ENCODE measurements around the gene SRRM3. TPM values are rescaled to one million over a fixed set of nuclear protein-coding genes. Genes with fewer than 3 reads are reported as not detected.

SRRM3 gene
- total RNA-seq, 2 experiments from 2014 or later = not detected

- POLR2A ChIA-PET = no interaction called here
- CTCF ChIA-PET = no interaction called here
Measured at GRCh38 chr7:76244781-76245391, 43.2 kb downstream of the SRRM3 start.

GRCh38 chr7:76246804-76247389 is 45.2 kb downstream of the SRRM3 start:
- ChIA-PET POLR2A (no interaction called here), CTCF (no interaction called here)
- Mint-ChIP-seq H3K27me3 (peaks cover 6% of the 10 kb centered on the region), H3K4me1 (no peaks in the 10 kb centered on the region), H3K27ac (no peak overlapping the region), H3K36me3 (ENCODE audit: low read depth) (no peaks in the 10 kb centered on the region), H3K9me3 (no peaks in the 10 kb centered on the region), H3K4me3 (no peak overlapping the region)
- DNase-seq = no peak

More at GRCh38 chr7:76244781-76245391, 43.2 kb downstream of the SRRM3 start:
- H3K4me3 Mint-ChIP-seq = no peak overlapping the region
- no peak for DNase-seq
- peaks cover 6% of the 10 kb centered on the region for H3K27me3 Mint-ChIP-seq
- H3K36me3 Mint-ChIP-seq (ENCODE audit: low read depth) = no peaks in the 10 kb centered on the region
- H3K27ac Mint-ChIP-seq = no peak overlapping the region
- H3K9me3 Mint-ChIP-seq = no peaks in the 10 kb centered on the region
- no peaks in the 10 kb centered on the region for H3K4me1 Mint-ChIP-seq

- no peaks in the 10 kb centered on the region for H3K4me1 Mint-ChIP-seq
- no peak overlapping the region for H3K27ac Mint-ChIP-seq
- ChIA-PET POLR2A (no interaction called here), CTCF (interaction anchor here (0.7 kb wide), 1 partner anchor 67 kb away, joined by 4 read pairs; no protein-coding TSS in a partner anchor)
- no peak overlapping the region for H3K4me3 Mint-ChIP-seq
- no peaks in the 10 kb centered on the region for H3K9me3 Mint-ChIP-seq
- no peak for DNase-seq
- H3K27me3 Mint-ChIP-seq = peaks cover 6% of the 10 kb centered on the region
- H3K36me3 Mint-ChIP-seq (ENCODE audit: low read depth) = no peaks in the 10 kb centered on the region
Measured at GRCh38 chr7:76247938-76248337, 46.2 kb downstream of the SRRM3 start.

GRCh38 chr7:76252021-76252420 is 50.3 kb downstream of the SRRM3 start:
- ChIA-PET POLR2A (no interaction called here), CTCF (no interaction called here)
- Mint-ChIP-seq H3K36me3 (ENCODE audit: low read depth) (no peaks in the 10 kb centered on the region), H3K27me3 (peaks cover 8% of the 10 kb centered on the region), H3K4me1 (no peaks in the 10 kb centered on the region), H3K4me3 (no peak overlapping the region), H3K9me3 (no peaks in the 10 kb centered on the region), H3K27ac (no peak overlapping the region)
- DNase-seq = no peak

- Mint-ChIP-seq H3K4me1 (no peaks in the 10 kb centered on the region), H3K27ac (no peak overlapping the region), H3K9me3 (no peaks in the 10 kb centered on the region), H3K36me3 (ENCODE audit: low read depth) (no peaks in the 10 kb centered on the region), H3K27me3 (peaks cover 22% of the 10 kb centered on the region), H3K4me3 (no peak overlapping the region)
- CTCF ChIA-PET = interaction anchor here (0.6 kb wide), 2 partner anchors 28 to 244 kb away, joined by 3 to 4 read pairs; no protein-coding TSS in a partner anchor
- POLR2A ChIA-PET = interaction anchor here (1.3 kb wide), 1 partner anchor 59 kb away, joined by 3 read pairs; no protein-coding TSS in a partner anchor
- no peak for DNase-seq
Measured at GRCh38 chr7:76254781-76255180, 53.1 kb downstream of the SRRM3 start.

- H3K27me3 Mint-ChIP-seq = peaks cover 22% of the 10 kb centered on the region
- H3K36me3 Mint-ChIP-seq (ENCODE audit: low read depth) = no peaks in the 10 kb centered on the region
- H3K27ac Mint-ChIP-seq = no peak overlapping the region
- no peak overlapping the region for H3K4me3 Mint-ChIP-seq
- CTCF ChIA-PET = no interaction called here
- no peaks in the 10 kb centered on the region for H3K4me1 Mint-ChIP-seq
- POLR2A ChIA-PET = no interaction called here
- no peak for DNase-seq
- no peaks in the 10 kb centered on the region for H3K9me3 Mint-ChIP-seq
Measured at GRCh38 chr7:76257973-76258372, 56.3 kb downstream of the SRRM3 start.

- CTCF ChIA-PET = no interaction called here
Measured at GRCh38 chr7:76259124-76260093, 57.7 kb downstream of the SRRM3 start.

GRCh38 chr7:76260171-76260703 is 58.5 kb downstream of the SRRM3 start:
- H3K27me3 Mint-ChIP-seq = peaks cover 19% of the 10 kb centered on the region
- H3K4me1 Mint-ChIP-seq = no peaks in the 10 kb centered on the region
- POLR2A ChIA-PET = no interaction called here
- no peaks in the 10 kb centered on the region for H3K9me3 Mint-ChIP-seq
- DNase-seq = peak; percentile 46
- CTCF ChIA-PET = no interaction called here
- no peaks in the 10 kb centered on the region for H3K36me3 Mint-ChIP-seq (ENCODE audit: low read depth)
- no peak overlapping the region for H3K4me3 Mint-ChIP-seq
- H3K27ac Mint-ChIP-seq = no peak overlapping the region

More at GRCh38 chr7:76259124-76260093, 57.7 kb downstream of the SRRM3 start:
- no peaks in the 10 kb centered on the region for H3K4me1 Mint-ChIP-seq
- POLR2A ChIA-PET = no interaction called here
- H3K27me3 Mint-ChIP-seq = peaks cover 22% of the 10 kb centered on the region
- H3K4me3 Mint-ChIP-seq = no peak overlapping the region
- no peak for DNase-seq
- H3K9me3 Mint-ChIP-seq = no peaks in the 10 kb centered on the region
- no peaks in the 10 kb centered on the region for H3K36me3 Mint-ChIP-seq (ENCODE audit: low read depth)
- H3K27ac Mint-ChIP-seq = no peak overlapping the region

- no peaks in the 10 kb centered on the region for H3K9me3 Mint-ChIP-seq
- CTCF ChIA-PET = interaction anchor here (0.9 to 4.1 kb wide), 3 partner anchors 54 to 83 kb away, joined by 4 to 31 read pairs (median 4); no protein-coding TSS in a partner anchor
- peaks cover 16% of the 10 kb centered on the region for H3K27me3 Mint-ChIP-seq
- no peak overlapping the region for H3K27ac Mint-ChIP-seq
- POLR2A ChIA-PET = no interaction called here
- no peaks in the 10 kb centered on the region for H3K4me1 Mint-ChIP-seq
- no peak for DNase-seq
- H3K36me3 Mint-ChIP-seq (ENCODE audit: low read depth) = no peaks in the 10 kb centered on the region
- no peak overlapping the region for H3K4me3 Mint-ChIP-seq
Measured at GRCh38 chr7:76261329-76261728, 59.6 kb downstream of the SRRM3 start.

- H3K27me3 Mint-ChIP-seq = peaks cover 18% of the 10 kb centered on the region
- H3K27ac Mint-ChIP-seq = no peak overlapping the region
- H3K4me3 Mint-ChIP-seq = no peak overlapping the region
- no peak for DNase-seq
- H3K4me1 Mint-ChIP-seq = peaks cover under 1% of the 10 kb centered on the region
- no peaks in the 10 kb centered on the region for H3K36me3 Mint-ChIP-seq (ENCODE audit: low read depth)
- no peaks in the 10 kb centered on the region for H3K9me3 Mint-ChIP-seq
- ChIA-PET POLR2A (no interaction called here), CTCF (interaction anchor here (0.6 to 4.1 kb wide), 9 partner anchors 17 to 248 kb away, joined by 3 to 31 read pairs (median 4); no protein-coding TSS in a partner anchor)
Measured at GRCh38 chr7:76261931-76262330, 60.2 kb downstream of the SRRM3 start.

GRCh38 chr7:76262683-76263402 is 61.1 kb downstream of the SRRM3 start:
- Mint-ChIP-seq H3K4me1 (peaks cover 2% of the 10 kb centered on the region), H3K27ac (no peak overlapping the region), H3K27me3 (peaks cover 16% of the 10 kb centered on the region), H3K36me3 (ENCODE audit: low read depth) (no peaks in the 10 kb centered on the region), H3K9me3 (no peaks in the 10 kb centered on the region), H3K4me3 (no peak overlapping the region)
- peak; percentile 42 for DNase-seq
- POLR2A ChIA-PET = interaction anchor here (0.9 kb wide), 1 partner anchor 55 kb away, joined by 5 read pairs; no protein-coding TSS in a partner anchor
- CTCF ChIA-PET = interaction anchor here (0.6 to 4.1 kb wide), 14 partner anchors 10 to 397 kb away, joined by 3 to 31 read pairs (median 3); no protein-coding TSS in a partner anchor

- H3K9me3 Mint-ChIP-seq = no peaks in the 10 kb centered on the region
Measured at GRCh38 chr7:76265299-76265698, 63.6 kb downstream of the SRRM3 start.

More at GRCh38 chr7:76265299-76265698, 63.6 kb downstream of the SRRM3 start:
- H3K4me1 Mint-ChIP-seq = peaks cover 9% of the 10 kb centered on the region
- H3K27me3 Mint-ChIP-seq = peaks cover 23% of the 10 kb centered on the region
- no peak overlapping the region for H3K27ac Mint-ChIP-seq
- H3K36me3 Mint-ChIP-seq (ENCODE audit: low read depth) = no peaks in the 10 kb centered on the region
- CTCF ChIA-PET = interaction anchor here (1.1 to 1.2 kb wide), 2 partner anchors 8 to 26 kb away, joined by 4 to 5 read pairs; no protein-coding TSS in a partner anchor
- POLR2A ChIA-PET = interaction anchor here (1.1 kb wide), 1 partner anchor 9 kb away, joined by 4 read pairs; no protein-coding TSS in a partner anchor
- DNase-seq = no peak
- H3K4me3 Mint-ChIP-seq = no peak overlapping the region

Measured in activated CD4-positive, alpha-beta memory T cell treated with anti-CD3 and anti-CD28 coated beads, Interleukin-2, amount 10 ng/mL, durations not matched to agents 7 days and 5 days (primary cell).